Daoy (cell line): ENCODE measurements around the gene MPL. TPM values are rescaled to one million over a fixed set of nuclear protein-coding genes. Genes with fewer than 3 reads are reported as not detected.

Source experiments
- total RNA-seq: library from RNA; depleted of rRNA; stranded (reverse); fragments of >200 nt; shearing (Covaris generic); gene quantifications from 2 replicates; pipeline ENCODE4 v1.2.3, GENCODE V29; 2014; rRNA removed

Gene MPL
- total RNA-seq, 1 experiment from 2014 or later: 0.11 TPM

Other genes with a start within 250 kb of the MPL start
- 464 and 610 TPM in 2 replicates for gene EBNA1BP2, start 165.5 kb upstream of the MPL start, total RNA-seq
- gene CFAP57, start 165.5 kb upstream of the MPL start, total RNA-seq: 0.51 TPM in 1 of 2 replicates, not detected in the other
- gene TMEM125, start 67.8 kb upstream of the MPL start, total RNA-seq: not detected in 2 replicates
- gene C1orf210, start 52.2 kb upstream of the MPL start, total RNA-seq: not detected in 2 replicates
- 37.1 and 50.3 TPM in 2 replicates for gene TIE1, start 36.8 kb upstream of the MPL start, total RNA-seq
- gene CDC20, start 21.2 kb downstream of the MPL start, total RNA-seq: 331 and 356 TPM in 2 replicates
- gene ELOVL1, start 30.2 kb downstream of the MPL start, total RNA-seq: 42.6 and 59.0 TPM in 2 replicates
- 95.8 and 101 TPM in 2 replicates for gene MED8, start 52.0 kb downstream of the MPL start, total RNA-seq
- 10.6 and 16.7 TPM in 2 replicates for gene SZT2, start 52.1 kb downstream of the MPL start, total RNA-seq
- gene HYI, start 116.1 kb downstream of the MPL start, total RNA-seq: 30.3 and 38.7 TPM in 2 replicates
- 21.4 and 29.4 TPM in 2 replicates for gene PTPRF, start 193.1 kb downstream of the MPL start, total RNA-seq